HG03135 (cell line): ENCODE measurements around the gene SPOP.
A peak's percentile ranks its signal among the peaks of the same experiment; 100 is the strongest.
"Not testable (repeated sequence)": the region's sequence is repeated elsewhere in the genome, so short reads cannot be mapped to it uniquely, and the experiment has no call there.

ENCODE experiments used
- ATAC-seq: cut with Tn5 transposase; IDR thresholded peaks from one replicate; pipeline ENCODE4 v1.9.1; 2021; ENCODE audit warnings: mild to moderate bottlenecking, moderate library complexity; ENCODE audit not compliant: unreplicated experiment

The SPOP gene

DNA sequence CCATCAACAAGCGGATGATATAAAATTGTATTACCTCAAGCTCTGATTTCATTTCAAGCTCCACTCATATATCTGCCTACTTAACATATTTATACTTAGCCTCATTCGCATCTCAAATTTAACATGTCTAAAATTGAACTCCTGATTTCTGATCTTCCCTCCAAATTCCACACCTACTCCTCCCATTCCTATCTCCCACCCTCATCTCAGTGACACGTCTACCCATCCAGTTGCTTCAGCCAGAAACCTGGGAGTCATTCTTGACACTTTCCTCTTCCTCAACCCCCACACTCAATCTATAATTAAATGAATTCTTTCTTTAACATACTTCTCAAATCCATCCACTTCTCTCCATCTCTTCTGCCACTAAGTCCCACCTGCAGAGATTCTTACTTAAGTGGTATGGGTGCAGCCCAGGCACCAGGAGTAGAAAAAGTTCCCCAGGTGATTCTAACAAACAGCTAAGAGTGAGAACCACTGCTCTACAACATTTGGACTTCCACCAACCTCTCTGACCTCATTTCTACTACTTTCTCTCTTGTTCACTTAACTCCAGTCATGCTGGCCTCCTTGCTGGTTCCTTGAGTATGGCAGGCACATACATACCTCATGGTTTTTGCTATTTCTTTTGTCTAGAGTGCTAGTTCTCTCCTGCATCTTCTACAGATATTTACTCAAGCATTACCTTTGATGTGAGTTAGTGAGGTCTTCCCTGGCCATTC lies 18.1 kb downstream of the SPOP start:
- no peak for ATAC-seq

DNA sequence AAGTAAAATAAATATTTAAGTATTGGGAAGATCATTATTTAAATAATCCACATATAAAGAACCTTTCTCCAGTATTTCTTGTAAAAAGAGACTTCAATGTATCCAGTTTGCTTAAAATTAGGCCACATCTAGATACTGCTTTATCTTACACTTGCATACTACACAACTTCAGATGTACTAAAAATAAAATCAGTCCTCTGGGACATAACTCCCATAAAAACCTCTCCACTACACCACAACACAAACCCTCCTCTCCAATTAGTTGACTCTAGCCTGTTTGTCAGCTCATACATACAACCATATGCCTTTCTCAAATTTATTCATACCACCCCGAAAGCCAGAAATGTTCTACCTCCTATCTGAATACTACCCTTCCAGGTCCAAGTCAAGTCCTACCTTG lies 21.6 kb downstream of the SPOP start:
- no peak for ATAC-seq

DNA sequence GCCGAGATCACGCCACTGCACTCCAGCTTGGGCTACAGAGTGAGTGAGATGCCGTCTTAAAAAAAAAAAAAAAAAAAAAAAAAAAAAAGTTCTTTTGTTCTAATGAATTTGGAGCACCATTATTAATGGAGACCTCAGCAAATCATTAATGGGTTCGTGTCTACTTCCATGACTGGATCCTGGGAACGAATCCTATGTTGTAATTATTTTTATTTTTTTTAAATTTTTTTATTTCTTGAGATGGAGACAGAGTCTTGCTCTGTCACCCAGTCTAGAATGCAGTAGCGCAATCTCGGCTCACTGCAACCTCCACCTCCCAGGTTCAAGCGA lies 30.7 kb downstream of the SPOP start:
- no peak for ATAC-seq

DNA sequence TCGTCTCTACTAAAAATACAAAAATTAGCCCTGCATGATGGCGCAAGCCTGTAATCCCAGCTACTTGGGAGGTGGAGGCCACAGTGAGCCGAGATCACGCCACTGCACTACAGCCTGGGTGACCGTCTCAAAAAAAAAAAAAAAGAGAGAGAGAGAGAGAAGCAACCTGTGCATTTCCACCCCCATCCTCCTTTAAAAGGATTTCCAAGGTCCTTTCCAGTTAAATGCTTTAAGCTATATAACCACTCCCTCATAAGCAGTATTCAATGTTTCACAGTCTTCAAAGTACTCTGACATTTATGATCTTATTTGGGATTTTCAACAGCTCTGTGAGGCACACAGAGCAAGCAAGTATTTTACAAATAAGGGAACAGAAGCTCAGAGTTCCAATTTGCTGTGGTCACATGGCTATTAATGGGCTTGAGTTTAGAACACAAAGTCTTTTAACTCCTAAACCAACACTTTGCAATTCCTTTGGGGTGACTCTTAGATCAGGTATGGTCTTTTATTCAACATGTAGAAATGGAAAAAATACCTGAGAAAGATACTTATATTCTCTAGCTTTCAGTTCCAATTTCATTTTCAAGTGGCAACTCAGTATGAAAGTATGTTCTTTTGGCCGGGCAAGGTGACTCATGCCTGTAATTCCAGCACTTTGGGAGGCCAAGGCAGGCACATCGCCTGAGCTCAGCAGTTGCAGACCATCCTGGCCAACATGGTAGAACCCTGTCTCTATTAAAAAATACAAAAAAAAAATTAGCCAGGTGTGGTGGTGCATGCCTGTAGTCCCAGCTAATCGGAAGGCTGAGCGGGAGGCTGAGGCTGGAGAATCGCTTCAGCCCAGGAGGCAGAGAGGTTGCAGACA lies 31.3 kb downstream of the SPOP start:
- peak; percentile 56 for ATAC-seq

DNA sequence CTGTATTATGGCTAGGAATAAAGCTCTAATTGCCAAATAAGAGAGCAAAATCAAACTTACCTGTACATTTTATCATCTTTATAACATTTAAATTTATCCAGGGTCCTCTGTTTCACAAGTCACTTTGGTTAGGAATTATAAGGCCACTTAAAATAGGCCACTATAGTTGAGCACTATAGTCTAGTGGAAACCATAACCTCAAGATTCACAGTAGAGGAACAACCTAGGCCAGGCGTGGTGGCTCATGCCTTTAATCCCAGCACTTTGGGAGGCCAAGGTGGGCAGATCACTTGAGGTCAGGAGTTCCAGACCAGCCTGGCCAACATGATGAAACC lies 31.9 kb downstream of the SPOP start:
- not testable (repeated sequence) for ATAC-seq

DNA sequence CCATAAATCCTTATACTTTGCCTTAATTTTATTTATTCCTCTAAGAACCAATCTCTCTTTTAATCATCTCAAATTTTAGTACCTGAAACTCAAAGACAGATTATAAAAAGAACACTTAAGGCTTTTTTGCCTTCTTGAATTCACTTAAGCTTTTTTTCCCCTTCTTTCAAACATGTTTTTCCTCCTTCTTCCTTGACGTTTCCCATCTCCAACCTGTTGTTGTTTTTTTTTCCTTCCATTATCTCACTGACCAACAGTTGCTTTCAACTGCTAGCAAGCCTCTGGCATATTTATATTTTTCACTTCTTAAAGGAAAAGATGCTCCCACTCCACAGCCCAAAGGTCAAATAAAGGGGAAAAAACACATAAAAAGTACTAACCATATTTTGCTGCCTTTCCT lies 32.2 kb downstream of the SPOP start:
- no peak for ATAC-seq

DNA sequence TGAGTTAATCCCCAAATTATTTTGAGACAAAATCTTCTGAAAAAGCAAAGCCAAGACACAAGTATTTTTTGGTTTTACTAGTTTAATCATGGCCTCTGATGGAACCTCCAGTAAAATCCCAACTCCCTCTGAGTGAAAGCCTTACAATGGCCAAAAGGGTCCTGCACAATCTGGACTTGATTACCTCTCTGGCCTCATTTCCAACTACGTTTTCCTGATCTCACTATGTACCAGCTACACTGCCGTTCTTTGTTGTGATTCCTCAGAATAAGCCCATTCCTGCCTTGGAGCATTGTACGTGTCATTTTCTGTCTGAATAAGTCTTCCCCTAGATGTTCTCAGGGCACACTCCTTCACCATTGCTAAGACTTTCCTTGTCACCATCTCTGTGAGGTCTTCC lies 37.3 kb downstream of the SPOP start:
- no peak for ATAC-seq

DNA sequence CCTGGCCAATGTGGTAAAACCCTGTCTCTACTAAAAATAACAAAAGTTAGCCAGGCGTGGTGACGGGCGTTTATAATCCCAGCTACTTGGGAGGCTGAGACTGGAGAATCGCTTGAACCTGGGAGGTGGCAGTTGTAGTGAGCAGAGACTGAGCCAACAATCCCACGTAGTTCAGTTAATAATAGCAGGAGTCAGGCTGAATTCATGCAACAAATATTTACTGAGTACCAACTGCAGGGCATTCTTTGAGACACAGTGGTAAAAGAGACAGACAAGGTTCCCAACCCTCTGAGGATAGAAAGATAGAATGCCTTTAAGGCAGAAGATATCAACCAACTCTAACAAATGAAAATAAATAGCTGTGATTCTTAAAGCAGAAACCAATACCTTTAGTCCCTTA lies 39.1 kb downstream of the SPOP start:
- no peak for ATAC-seq

DNA sequence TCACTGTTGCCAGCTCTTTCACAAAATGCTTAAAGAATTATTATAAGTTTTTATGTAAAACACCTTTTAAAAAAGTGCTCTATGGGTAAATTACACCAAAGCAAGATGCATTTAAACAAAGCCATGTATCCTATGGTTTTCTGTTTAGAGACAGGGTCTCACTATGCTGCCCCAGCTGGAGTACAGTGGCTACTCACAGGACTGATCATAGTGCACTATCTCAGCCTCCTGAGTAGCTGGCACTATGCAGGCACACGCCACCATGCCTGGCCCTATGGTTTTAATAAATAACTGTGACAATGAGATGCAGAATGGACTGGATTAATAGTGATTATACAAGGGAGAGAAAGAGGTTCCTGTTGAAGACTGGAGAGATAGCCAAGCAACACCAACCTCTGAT lies 40.2 kb downstream of the SPOP start:
- ATAC-seq: no peak

DNA sequence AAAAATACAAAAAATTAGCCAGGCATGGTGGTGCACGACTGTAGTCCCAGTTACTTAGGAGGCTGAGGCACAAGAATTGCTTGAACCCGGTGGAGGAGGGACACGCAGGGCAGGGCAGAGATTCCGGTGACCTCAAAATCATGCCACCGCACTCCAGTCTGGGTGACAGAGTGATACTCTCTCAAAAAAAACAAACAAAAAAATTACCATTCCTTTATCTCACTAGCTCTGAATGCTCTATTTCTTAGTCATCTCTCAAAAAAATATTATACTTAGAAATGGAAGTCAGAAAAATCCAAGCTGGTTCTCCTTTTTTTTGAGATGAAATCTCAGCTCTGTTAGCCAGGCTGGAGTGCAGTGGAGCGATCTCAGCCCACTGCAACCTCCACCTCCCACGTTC lies 40.8 kb downstream of the SPOP start:
- ATAC-seq: no peak

DNA sequence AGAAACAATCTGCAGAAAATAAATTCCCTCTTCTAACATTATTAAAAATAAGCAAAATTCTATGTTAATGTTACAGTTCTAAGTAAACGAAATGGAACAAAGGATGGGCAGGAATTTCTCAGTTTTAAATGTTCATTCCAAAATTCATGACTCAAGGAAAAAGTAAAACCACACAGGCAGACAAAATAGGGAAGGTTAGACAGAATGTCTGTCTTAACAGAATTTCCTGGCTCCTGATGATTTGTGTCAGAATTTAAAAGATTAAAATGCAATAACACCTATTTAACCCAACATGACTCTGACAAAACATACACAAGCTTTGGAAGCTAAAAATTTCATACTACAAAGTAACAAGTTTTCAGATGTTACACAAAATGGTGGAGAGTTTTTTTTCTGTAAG lies 42.8 kb downstream of the SPOP start:
- ATAC-seq: no peak

DNA sequence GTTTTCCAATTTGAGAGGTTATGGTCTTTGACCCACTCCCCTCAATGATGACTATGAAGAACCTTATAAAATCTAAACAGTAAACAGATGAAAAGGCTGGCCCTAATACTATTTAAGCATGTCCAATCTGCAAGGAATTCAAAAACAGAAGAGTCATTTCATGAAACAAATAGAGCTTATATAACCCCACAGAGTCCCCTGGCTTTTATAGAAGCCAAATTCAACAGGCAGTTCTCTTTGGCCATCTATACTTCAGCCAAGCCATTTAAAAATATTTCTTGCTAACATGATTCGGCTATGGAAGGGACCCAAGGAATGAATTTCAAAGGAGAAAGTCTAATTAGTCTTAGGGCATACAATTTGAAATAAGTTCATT lies 43.4 kb downstream of the SPOP start:
- ATAC-seq: no peak

DNA sequence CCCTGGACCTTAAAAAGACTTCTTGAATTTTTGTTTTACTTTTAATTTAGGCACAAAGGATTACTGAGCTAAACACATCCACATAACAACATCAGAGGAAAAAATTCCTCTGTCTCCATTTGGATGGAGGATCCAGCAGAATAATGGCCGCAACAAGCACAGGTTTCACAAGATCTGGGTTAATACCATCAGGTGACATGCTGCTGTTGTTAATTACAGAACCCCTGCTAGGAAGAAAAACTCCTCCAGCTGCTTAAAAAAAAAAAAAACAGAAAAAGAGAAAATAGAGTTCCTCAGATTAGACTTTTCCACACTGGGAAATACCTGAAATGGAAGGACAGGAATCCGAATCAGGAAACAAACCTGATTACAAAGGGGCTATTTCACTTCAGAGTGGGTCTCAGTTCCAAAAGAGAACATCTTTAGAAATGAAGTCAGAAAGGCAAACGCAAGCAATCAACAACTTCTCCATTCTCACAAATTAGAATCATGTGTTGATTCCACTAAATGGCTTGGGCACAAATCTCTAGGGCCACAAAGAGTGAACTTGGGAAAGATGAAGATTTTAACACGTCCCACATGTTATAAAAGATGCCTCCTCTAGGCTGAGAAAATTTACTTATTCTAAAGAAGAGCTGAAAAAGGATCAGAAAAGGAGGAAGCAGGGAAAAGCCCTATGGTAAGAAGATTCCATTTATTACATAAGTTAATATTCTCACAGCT lies 44.0 kb downstream of the SPOP start:
- no peak for ATAC-seq

DNA sequence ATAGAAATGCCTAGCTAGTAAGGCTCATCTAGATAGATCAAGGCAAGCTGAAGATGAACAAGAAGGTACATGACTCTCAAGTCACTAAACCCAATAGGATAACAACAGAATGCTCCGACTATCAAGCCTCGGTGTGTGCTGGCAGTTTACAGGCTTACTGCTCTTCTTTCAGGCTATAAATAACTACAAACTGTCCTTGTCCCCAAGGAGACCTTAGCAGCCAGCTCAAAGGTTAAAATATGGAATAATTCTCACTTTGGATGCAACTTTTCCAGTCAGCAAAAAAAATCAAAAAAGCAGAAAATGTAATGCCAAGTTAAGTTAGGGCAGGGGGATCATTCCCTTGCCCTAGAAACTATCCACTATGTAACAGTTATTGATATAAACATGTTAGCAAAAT lies 44.6 kb downstream of the SPOP start:
- ATAC-seq: no peak

DNA sequence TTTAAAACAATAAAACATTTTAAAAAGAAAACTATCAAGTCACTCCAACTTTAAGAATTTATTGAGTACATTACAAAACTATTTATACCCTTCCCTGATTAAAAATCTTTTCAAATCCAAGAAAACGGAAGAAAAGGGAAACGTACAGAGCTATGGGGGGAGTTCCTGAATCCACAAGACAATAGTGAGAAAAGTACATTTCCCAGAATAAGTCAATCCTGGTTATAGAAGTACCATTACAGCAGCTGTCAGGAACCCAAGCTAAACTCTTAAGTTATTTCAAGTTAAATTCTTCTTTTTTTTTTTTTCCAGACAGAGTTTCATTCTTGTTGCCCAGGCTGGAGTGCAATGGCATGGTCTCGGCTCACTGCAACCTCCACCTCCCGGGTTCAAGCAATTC lies 45.7 kb downstream of the SPOP start:
- no peak for ATAC-seq

DNA sequence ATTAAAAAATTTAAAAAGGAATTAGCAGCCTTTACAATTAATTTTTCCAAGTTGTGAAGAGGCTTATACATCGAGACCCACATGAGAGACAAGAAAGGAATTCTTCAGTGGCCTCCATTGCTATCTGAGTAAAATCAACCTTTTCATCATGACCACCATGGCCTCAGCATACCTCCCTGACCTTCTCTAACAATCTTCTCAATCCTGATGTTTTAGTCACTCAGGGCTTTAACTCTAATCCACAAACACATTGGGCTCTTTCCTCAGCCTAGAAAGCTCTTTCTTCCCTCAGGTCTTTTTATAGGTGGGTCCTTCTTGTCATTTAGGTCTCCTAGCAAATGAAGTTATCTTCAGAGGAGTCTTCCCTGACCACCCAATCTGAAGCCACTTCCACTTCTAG lies 46.4 kb downstream of the SPOP start:
- ATAC-seq: no peak

DNA sequence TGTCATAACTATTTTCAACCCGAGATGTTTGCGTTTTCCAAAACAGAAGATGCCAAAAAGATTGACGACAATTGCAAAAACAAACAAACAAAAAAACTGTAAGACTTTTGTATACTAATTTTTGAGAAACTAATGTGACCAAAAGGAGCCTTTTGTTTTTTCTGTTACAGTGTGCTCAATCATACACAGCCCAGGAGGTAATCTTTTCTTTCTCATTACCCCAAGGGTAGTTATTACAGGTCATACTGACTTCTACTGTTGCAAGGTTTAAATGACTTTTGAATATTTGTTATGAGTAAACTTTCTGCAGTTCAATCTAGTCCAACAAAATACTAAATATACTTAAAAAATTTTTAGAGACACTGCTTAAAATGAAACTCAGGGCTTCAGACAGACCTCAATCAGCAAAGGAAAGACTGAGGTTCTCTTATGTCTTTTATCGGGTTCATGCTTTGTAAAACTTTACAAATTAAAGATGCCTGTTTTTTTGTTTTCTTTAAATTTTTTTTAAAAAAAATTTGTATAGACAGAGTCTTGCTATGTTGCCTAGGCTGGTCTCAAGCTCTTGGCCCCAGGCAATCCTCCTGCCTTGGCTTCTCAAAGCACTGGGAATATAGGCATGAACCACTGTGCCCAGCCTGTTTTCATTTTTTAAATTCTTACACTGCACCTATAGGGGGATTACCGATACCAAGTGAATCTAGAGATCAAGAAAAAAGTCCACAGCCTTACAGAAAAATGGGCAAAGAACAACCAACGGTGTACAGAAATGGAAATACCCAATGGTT lies 47.6 kb downstream of the SPOP start:
- ATAC-seq: no peak

DNA sequence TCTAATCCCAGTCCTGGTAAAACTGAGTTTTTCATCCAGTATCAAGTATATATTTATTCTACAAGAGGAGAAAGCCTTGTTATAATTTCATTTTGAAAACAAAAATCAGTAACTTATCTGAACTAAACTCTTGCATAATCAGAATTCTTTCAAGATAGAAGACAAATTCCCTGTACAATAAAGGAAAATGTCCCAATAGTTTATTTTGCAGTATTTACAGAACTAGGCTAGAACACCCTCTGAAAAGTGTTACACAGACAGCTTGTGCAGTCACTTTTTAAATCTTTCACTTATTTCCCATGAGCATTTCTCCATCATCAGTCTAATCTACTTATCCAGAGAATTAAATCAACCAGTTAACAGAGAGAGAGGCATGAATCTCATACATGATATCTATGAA lies 48.5 kb downstream of the SPOP start:
- ATAC-seq: no peak

DNA sequence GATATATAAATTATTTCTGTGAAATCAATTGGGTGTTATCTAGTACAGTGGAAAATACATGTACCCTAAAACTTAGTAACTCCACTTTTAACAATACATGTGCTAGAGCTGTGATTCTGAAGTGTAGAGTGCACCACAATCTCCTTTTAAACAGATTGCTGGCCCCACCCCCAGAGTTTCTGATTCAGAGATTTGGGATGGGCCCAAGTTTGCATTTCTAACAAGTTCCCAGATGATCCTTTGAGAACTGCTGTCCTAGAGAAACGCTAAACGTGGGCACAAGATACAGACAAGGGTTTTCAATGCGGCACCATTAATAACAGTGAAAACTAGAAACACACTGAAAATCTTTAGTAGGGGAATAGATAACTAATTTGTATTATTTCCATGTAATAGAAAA lies 53.0 kb downstream of the SPOP start:
- no peak for ATAC-seq

DNA sequence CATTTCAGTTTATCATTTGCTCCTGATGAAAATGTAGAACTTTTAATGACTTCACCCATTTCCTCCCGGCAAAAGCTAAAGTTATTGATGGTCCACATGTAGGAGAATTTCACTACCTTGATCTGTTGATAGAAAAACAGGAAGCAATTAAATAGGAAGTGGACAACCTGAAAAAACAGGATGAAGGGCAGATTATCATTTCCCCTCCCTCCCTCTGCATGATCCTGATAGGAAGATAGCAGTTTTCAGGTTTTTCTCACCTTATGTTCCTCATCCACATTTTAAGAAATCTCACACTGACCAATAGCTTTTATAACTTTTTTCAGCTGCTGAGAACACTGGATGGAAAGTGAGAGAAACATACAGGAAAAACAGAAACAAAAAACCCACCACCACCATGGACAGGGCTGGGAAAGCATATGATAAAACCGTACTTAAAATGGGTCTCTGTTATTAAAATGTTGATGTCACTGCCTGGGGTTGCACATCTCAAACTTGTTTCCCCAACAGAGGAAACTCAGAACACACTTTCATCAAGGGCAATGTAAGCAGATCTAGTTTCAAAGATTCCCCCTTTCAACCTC lies 55.9 kb downstream of the SPOP start:
- no peak for ATAC-seq

DNA sequence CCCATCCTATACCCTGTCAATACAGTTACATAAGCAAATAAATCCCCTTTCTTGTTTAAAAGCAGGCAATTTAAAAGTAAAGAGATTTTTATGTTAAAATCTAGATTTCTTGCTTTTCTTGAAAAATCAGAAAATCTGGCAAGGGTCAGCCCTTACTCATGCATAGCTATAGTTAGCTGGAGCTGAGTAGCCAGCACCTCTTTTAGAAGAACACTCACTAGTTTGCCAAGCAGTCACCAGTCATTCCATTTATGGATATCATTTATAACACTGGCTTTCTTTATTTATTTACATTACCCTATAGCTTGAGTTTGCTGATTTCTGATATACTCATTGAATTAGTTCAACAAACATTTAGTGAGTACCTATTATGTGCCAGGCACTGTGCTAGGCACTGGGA lies 56.5 kb downstream of the SPOP start:
- ATAC-seq: no peak
